Measurements from ENCODE around the gene EXOC4. TPM values are rescaled to one million over a fixed set of nuclear protein-coding genes. Genes with fewer than 3 reads are reported as not detected.

The EXOC4 gene
- total and polyA plus RNA-seq, 2 of the 13 experiments (the other 11 are each of a cell fraction or from before 2014, with no cell fraction given) = 22.5 to 39.0 TPM

DNA sequence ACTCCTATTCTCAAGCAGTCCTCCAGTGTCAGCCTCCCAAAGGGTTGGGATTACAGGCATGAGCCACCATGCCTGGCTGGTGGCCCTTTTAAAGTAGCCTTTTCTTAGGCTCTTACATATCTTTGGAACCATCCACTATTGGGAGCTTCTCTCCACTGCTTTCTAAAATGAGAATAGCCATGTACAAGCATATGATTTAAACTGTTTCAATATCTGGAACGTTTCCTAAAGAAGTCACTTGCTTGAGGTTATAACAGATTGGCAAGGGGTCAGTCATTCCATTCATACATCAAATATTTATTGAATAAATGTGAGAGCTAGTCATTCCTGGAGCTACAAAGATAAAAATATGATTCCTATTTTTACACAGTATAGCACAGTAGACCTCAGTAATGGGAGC lies 776.9 kb downstream of the EXOC4 start:
- 96% methylated on average over 1 of the region's 1 CpG for WGBS (ENCODE audit: low lambda C conversion rate)
- H3K9ac ChIP-seq (ENCODE audit: insufficient read depth, low read depth, low read length) = no peak overlapping the region
- no peaks in the 10 kb centered on the region for H4K20me1 ChIP-seq (ENCODE audit: insufficient read depth, low read length)
- H3K79me2 ChIP-seq (ENCODE audit: insufficient read depth, low read length) = no peaks in the 10 kb centered on the region
- no peak overlapping the region for H3K4me3 ChIP-seq (replicated peaks in 1 of 3; ENCODE audit: insufficient read depth in 1 of 3, low read depth in 2 of 3, low read length in 3 of 3)
- H3K36me3 ChIP-seq (replicated peaks in 1 of 2; ENCODE audit: control insufficient read depth in 1 of 2, insufficient read depth in 2 of 2, low read length in 2 of 2) = no peaks in the 10 kb centered on the region
- no peak overlapping the region for H2AFZ ChIP-seq (ENCODE audit: low read length)
- no peak overlapping the region for H3K4me2 ChIP-seq (ENCODE audit: low read depth, low read length)
- H3K9me3 ChIP-seq (ENCODE audit: low read length) = peaks cover 40% of the 10 kb centered on the region
- peaks cover 15% of the 10 kb centered on the region for H3K4me1 ChIP-seq (ENCODE audit: insufficient read depth, low read length)
- H3K27ac ChIP-seq (ENCODE audit: extremely low read length, insufficient read depth, low read length) = no peak overlapping the region
- CTCF ChIA-PET (ENCODE audit: low intra/inter-chr PET ratio, low total read pairs) = no interaction called here
- intact Hi-C loops (cut with micrococcal nuclease; ENCODE audit: unreplicated experiment) (loop anchor here (10.0 kb wide), 1 partner anchor 95 kb away; the partner anchor contains the start of gene LRGUK), in situ Hi-C loops (cut with HindIII; ENCODE audit: extremely low pct_ligation_motif_present, low pct_unique_long_range_greater_than_20kb) (no loop called here)
- TF ChIP-seq ZSCAN25 (CRISPR knock-in tag; IDR thresholded peaks at IDR 0.05) = no peak
- TF ChIP-seq, protein P1, sequence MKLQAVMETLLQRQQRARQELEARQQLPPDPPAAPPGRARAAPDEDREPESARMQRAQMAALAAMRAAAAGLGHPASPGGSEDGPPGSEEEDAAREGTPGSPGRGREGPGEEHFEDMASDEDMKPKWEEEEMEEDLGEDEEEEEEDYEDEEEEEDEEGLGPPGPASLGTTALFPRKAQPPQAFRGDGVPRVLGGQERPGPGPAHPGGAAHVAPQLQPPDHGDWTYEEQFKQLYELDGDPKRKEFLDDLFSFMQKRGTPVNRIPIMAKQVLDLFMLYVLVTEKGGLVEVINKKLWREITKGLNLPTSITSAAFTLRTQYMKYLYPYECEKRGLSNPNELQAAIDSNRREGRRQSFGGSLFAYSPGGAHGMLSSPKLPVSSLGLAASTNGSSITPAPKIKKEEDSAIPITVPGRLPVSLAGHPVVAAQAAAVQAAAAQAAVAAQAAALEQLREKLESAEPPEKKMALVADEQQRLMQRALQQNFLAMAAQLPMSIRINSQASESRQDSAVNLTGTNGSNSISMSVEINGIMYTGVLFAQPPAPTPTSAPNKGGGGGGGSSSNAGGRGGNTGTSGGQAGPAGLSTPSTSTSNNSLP (IDR thresholded peaks at IDR 0.05; ENCODE audit: low read depth, low read length) = no peak
- no peak for TF ChIP-seq HNRNPLL (IDR thresholded peaks at IDR 0.05; ENCODE audit: low read depth, low read length, poor library complexity, severe bottlenecking)
- no peak for TF ChIP-seq ZNF263 (CRISPR knock-in tag; IDR thresholded peaks at IDR 0.05)
- TF ChIP-seq ZNF441 (CRISPR knock-in tag; IDR thresholded peaks at IDR 0.05; ENCODE audit: borderline replicate concordance) = no peak
- no peak for TF ChIP-seq DNMT3B (CRISPR knock-in tag; conservative IDR thresholded peaks at IDR 0.05)
- ATAC-seq (no peak), DNase-seq (ENCODE audit: low spot score) (no peak), FAIRE-seq (no peak)
- H3K27me3 ChIP-seq (ENCODE audit: control insufficient read depth in 1 of 2, insufficient read depth in 2 of 2, low read length in 2 of 2) = no peaks in the 10 kb centered on the region
- POLR2A ChIA-PET = no interaction called here
- no TSS peak for BruUV-seq (replicated peaks)

DNA sequence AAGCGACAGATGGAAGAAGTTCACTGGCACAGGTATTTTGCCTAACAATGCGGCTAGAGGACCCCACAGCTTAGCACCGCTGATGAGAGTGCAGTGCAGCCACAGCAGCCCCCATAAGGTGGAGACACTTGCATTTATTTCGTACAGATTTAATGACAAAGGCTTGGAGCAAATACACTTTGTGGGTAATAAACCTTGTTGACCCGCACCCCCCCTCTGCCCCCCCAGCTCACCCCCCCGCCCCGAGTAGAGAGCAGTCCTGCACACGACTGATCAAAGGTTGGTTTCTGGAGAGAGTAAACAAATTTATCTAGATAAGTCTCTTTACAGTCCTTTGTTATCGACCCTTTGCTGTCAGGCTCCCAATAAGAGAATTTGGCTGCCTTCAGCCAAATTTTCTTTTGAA lies 777.6 kb downstream of the EXOC4 start:
- no peak overlapping the region for H3K4me3 ChIP-seq (replicated peaks in 1 of 3; ENCODE audit: insufficient read depth in 1 of 3, low read depth in 2 of 3, low read length in 3 of 3)
- in situ Hi-C loops (cut with HindIII; ENCODE audit: extremely low pct_ligation_motif_present, low pct_unique_long_range_greater_than_20kb) (no loop called here), intact Hi-C loops (cut with micrococcal nuclease; ENCODE audit: unreplicated experiment) (loop anchor here (10.0 kb wide), 1 partner anchor 94 kb away; the partner anchor contains the start of gene LRGUK)
- 53% methylated on average over 5 of the region's 9 CpGs for WGBS (ENCODE audit: low lambda C conversion rate)
- H3K27me3 ChIP-seq (ENCODE audit: control insufficient read depth in 1 of 2, insufficient read depth in 2 of 2, low read length in 2 of 2) = no peaks in the 10 kb centered on the region
- peaks cover 21% of the 10 kb centered on the region for H3K4me1 ChIP-seq (ENCODE audit: insufficient read depth, low read length)
- FAIRE-seq (no peak), ATAC-seq (peak; percentile 80), DNase-seq (ENCODE audit: low spot score) (peak; percentile 80)
- H3K27ac ChIP-seq (ENCODE audit: extremely low read length, insufficient read depth, low read length) = no peak overlapping the region
- no peaks in the 10 kb centered on the region for H3K36me3 ChIP-seq (replicated peaks in 1 of 2; ENCODE audit: control insufficient read depth in 1 of 2, insufficient read depth in 2 of 2, low read length in 2 of 2)
- H4K20me1 ChIP-seq (ENCODE audit: insufficient read depth, low read length) = no peaks in the 10 kb centered on the region
- peaks cover 40% of the 10 kb centered on the region for H3K9me3 ChIP-seq (ENCODE audit: low read length)
- H3K4me2 ChIP-seq (ENCODE audit: low read depth, low read length) = no peak overlapping the region
- H3K79me2 ChIP-seq (ENCODE audit: insufficient read depth, low read length) = no peaks in the 10 kb centered on the region
- CTCF ChIA-PET (ENCODE audit: low intra/inter-chr PET ratio, low total read pairs) = no interaction called here
- no peak overlapping the region for H3K9ac ChIP-seq (ENCODE audit: insufficient read depth, low read depth, low read length)
- POLR2A ChIA-PET = interaction anchor here (0.6 kb wide), 1 partner anchor 1185 kb away, joined by 3 read pairs; no protein-coding TSS in a partner anchor
- BruUV-seq (replicated peaks) = no TSS peak
- no peak overlapping the region for H2AFZ ChIP-seq (ENCODE audit: low read length)
- TF ChIP-seq ZBTB1 (CRISPR knock-in tag; IDR thresholded peaks at IDR 0.05; ENCODE audit: borderline replicate concordance) = no peak
- TF ChIP-seq ZNF33B (CRISPR knock-in tag; IDR thresholded peaks at IDR 0.05) = no peak
- no peak for TF ChIP-seq NBN (conservative IDR thresholded peaks at IDR 0.05)
- TF ChIP-seq, protein P2, sequence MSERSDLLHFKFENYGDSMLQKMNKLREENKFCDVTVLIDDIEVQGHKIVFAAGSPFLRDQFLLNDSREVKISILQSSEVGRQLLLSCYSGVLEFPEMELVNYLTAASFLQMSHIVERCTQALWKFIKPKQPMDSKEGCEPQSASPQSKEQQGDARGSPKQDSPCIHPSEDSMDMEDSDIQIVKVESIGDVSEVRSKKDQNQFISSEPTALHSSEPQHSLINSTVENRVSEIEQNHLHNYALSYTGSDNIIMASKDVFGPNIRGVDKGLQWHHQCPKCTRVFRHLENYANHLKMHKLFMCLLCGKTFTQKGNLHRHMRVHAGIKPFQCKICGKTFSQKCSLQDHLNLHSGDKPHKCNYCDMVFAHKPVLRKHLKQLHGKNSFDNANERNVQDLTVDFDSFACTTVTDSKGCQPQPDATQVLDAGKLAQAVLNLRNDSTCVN (CRISPR knock-in tag; IDR thresholded peaks at IDR 0.05; ENCODE audit: borderline replicate concordance) = 0 out of 2 replicates have a peak, but pooled peaks have one; percentile 42
- TF ChIP-seq CBX5 (CRISPR knock-in tag; IDR thresholded peaks at IDR 0.05; ENCODE audit: borderline replicate concordance) = peak; percentile 68; the same call in 1 of the 2 replicates
- no peak for TF ChIP-seq ZNF367 (CRISPR knock-in tag; IDR thresholded peaks at IDR 0.05; ENCODE audit: borderline replicate concordance)
- TF ChIP-seq EP300 (IDR thresholded peaks at IDR 0.05; ENCODE audit: low read depth in 2 of 2, low read length in 2 of 2) = 0 out of 4 replicates have a peak, but pooled peaks of 1 of the 2 experiments have one; percentile 32
- no peak for TF ChIP-seq EP300 (CRISPR knock-in tag; IDR thresholded peaks at IDR 0.05; ENCODE audit: borderline replicate concordance)
- no peak for TF ChIP-seq SNRNP70 (IDR thresholded peaks at IDR 0.05; ENCODE audit: low read depth, low read length)
- TF ChIP-seq NR2C2 (CRISPR knock-in tag; IDR thresholded peaks at IDR 0.05; ENCODE audit: borderline replicate concordance) = no peak
- no peak for TF ChIP-seq NFE2L2 (IDR thresholded peaks at IDR 0.05; ENCODE audit: low read length)
- TF ChIP-seq SALL2 (CRISPR knock-in tag; IDR thresholded peaks at IDR 0.05) = no peak

All from HepG2 (cell line).